DMS153 (cell line): ENCODE data around the gene TBC1D5.
"Not testable (repeated sequence)": the region's sequence is repeated elsewhere in the genome, so short reads cannot be mapped to it uniquely, and the experiment has no call there.

Experiments
- DNase-seq: peaks from one replicate; lab custom pipeline; 2025; lab: John Stamatoyannopoulos, UW

The TBC1D5 gene

DNA sequence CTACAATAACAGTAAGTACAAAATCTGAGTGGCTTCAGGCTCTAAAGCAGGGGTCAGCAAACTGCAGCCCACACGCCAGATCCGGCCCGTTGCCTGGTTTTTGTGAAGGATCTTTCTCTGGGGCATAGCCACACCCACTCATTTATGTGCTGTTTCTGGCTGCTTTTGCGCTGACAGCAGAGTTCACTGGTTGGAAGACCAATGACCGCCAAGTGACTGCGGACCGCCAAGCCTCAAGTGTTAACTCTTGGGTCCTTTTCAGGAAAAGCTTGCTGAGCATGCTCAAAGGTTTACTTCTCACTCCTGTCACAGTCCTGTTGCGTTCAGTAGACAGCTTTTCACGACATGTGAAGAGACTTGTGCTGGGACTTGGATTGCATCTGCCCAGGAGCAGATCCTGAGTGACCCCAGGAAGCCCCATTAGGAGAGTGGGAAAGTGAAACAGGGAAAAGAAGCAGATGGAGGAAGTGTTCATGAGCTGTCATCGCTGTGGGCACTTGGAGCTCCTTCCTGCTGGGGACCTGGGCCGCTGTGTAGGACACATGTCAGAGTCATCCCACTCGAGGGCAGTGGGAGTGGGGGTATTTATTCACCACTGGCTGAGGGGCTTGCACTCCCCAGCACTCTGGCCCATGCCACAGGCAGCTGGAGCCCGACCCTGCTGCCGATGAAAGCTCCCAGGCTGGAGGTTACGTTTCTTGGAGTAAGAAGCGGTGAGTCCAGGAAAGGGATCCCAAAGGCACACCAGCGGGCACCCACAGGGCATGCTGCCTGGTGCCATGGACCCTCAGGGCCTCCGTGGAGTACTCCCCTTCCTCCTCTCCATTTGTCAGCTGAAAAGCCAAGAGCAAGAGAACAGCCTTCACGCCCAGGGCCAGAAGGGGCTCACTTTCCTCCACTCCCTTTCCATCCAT is 608.5 kb downstream of the TBC1D5 start:
- DNase-seq: no peak

DNA sequence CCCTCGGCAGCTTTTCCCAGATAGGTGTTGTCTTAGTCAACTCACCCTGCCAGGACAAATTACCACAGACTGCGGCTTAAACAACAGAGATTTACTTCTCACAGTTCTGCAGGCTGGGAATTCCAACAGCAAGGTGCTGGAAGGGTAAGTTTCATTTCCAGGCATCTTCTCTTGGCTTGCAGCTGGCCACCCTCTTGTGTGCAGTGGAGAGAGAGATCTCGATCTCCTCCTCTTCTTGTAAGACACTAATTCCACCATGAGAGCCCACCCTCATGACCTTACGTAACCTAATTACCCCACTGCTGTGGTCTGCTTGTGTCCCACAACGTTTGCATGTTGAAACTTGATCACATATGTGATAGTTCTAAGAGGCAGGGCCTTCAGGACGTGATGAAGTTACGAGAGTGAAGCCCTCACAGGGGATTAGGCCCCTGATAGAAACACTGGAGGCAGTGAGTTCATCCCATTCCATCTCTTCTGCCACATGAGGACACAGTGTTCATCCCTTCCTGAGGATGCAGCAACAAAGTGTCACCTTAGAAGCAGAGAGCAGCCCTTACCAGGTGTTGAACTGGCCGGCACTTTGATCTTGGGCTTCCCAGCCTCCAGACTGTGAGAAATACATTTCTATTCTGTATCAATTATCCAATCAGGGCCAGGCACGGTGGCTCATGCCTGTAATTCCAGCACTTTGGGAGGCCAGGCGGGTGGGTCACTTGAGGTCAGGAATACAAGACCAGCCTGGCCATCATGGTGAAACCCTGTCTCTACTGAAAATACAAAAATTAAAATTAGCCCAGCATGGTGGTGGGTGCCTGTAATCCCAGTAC is 609.9 kb downstream of the TBC1D5 start:
- no peak for DNase-seq

DNA sequence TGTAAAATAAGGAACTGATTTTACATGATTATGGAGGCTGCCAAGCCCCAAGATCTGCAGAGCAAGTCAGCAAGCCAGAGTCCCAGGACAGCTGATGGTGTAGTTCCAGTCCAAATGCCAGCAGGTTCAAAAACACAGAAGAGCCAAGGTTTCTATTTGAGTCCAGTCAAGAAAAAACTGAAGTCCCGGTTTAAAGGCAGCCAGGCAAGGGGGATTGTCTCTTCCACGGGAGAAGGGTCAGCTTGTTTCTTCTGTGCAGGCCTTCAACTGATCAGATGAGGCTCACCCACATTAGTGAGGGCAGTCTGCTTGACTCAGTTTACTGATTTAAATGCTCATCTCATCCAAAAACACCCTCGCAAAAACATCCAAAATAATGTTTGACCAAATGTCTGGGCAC is 611.5 kb downstream of the TBC1D5 start:
- DNase-seq: no peak

DNA sequence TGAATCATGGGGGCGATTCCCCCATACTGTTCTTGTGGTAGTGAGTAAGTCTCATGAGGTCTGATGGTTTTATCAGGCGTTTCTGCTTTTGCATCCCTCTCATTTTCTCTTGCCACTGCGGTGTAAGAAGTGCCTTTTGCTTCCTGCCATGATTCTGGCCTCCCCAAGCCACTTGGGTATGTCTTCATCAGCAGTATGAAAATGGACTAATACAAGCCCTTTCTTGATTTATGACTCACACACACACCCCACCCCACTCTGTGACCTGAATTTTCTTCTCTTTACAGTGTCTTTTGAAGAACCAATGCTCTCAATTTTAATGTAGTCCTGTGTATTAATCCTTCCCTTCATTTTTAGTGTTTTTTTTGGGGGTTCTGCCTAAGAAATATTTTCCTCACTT is 612.9 kb downstream of the TBC1D5 start:
- no peak for DNase-seq

DNA sequence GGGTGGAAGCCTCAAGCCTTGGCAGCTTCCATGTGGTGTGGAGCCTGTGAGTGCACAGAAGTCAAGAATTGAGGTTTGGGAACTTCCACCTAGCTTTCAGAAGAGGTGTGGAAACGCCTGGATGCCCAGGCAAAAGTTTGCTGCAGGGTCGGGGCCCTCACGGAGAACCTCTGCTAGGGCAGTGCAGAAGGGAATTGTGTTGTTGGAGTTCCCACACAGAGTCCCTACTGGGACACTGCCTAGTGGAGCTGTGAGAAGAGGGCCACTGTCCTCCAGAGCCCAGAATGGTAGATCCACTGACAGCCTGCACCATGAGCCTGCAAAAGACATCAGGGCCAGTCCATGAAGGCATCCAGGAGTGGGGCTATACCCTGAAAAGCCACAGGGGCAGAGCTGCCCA is 613.8 kb downstream of the TBC1D5 start:
- not testable (repeated sequence) for DNase-seq

DNA sequence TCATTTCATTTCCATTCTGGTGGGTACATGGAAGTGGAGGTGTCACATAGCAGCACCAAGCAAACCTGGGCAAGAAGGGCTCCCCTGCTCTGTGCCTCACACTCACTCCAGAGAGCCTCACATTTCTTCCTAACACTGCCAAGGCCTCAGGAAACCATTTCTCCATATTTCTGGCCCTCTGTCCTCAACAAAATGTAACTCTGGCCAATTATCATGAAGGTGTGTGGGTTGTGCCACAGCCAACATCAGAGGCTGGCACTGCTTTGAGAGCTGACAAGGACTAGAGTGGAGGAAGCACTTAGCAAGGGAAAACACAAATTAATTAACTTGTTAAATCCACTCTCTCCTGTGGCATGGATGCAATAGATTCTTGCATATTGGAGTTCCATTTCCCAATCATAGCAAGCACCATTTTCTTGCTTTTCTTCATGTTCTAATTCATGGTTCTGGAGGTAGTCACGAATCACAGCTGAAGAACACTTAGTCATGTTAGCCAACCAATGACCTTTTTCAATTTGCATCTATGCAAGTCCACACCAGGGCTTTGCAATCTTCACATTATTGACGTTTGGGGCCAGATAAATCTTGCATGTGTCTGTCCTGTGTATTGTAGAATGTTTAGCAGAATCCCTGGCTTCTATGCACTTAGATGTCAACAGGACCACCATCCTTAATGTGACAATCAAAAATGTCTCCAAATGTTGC is 616.5 kb downstream of the TBC1D5 start:
- no peak for DNase-seq

DNA sequence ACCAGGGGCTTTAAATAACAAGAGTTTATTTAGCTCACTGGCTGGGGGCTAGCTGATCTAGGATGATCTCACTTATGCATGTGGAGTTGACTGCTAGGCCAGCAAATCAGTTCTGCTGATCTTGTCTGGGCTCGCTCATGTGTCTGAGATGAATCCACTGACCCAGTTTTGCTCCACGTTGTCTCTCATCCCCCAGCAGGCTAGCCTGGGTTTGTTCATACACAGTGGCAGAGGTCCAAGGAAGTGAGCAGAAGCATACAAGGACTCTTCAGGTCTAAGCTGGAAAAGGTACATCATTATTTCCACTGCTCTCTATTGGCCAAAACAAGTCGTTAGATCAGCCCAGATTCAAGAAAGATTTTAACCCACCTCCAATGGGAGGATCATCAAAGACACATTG is 619.7 kb downstream of the TBC1D5 start:
- no peak for DNase-seq

DNA sequence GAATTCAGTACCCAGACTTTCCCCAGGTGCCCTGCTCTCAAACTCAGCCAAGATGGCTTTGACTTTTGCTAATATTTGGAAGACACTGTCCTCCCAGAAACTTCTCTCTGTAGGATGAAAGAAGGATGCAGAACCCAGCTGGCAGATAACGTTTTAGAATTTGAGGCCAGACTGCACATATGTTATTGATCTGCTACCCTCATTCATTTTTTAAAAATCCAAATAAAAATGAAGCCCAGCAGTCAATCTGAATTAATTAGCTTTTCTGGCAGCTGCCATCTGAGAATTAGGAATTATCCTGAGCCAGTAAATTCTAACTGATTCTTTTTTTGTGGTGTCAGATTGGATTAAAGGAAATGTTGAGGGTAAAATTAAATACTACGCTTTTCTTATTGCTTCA is 621.1 kb downstream of the TBC1D5 start:
- DNase-seq: no peak

DNA sequence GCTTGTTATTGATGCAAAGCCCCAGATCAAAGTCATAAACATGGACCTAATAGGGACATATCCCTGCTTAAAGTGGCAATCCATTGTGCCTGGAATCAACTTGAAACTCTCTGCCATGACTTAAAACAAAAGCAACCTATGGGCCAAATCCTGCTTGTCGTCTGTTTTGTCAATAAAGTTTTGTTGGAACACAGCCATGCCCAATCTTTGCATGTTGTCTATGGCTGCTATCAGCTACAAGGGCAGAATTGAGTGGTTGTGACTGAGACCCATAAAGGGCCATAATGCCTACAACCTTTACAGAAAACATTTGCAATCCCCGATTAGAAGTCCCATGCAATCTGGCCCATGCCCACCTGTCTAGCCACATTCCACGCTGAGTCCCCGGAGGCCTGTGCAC is 622.3 kb downstream of the TBC1D5 start:
- no peak for DNase-seq

DNA sequence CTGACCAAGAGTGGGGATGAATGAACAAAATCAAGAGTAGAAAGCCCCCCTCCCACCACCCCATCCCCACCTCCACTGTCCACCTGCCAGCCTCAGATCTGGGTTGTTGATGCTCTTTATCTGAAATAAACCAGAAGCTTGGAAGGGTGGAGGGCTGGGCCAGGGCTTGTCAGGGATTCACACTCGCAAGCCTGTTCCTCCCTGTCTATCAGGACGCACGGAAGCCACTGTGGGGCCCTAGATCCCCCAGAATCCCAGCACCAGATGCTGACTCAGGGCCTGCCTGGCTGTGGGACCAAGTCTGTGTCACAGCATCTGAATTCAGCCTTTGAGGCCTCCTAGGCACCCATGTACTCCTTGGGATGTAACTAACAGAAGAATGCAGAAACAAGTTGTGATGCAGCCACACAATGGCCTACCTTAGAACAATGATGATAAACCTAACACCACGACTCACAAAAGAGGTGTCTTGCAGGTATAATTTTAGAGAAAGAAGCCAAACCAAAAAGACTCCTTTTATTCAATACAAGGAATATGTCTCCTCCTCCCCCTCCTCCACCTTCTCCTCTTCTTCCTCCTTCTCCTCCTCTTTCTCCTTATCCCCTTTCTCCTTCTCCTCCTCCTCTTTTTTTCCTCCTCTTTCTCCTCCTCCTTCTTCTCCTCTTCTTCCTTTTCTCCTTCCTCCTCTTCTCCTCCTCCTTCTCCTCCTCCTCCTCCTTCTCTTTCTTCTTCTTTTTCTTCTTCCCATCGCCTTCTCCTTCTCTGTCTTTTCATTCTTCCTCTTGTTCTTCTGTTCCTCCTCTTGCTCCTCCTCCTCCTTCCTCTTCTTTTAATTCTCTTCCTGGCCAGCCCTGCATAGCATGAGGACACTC is 623.0 kb downstream of the TBC1D5 start:
- no peak for DNase-seq

DNA sequence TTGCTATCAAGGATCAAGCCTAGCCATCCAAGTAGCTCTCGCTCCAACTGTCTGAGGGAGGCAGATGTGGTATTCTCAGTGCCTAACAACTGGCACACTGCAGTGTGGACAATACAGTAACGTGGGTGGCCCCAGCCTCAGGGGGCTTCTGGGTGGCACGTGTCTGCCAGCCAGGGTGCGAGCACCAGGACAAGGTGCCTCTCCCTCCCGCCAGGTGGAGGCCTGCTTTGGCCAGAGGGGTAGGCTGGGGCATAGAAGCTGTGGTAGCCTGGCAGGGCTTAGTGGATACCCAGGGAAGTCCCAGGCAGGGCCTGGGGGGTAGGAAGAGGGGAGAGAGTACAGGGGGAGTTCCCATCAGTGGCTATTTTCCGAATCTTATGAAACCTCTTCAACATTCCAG is 623.7 kb downstream of the TBC1D5 start:
- DNase-seq: no peak

DNA sequence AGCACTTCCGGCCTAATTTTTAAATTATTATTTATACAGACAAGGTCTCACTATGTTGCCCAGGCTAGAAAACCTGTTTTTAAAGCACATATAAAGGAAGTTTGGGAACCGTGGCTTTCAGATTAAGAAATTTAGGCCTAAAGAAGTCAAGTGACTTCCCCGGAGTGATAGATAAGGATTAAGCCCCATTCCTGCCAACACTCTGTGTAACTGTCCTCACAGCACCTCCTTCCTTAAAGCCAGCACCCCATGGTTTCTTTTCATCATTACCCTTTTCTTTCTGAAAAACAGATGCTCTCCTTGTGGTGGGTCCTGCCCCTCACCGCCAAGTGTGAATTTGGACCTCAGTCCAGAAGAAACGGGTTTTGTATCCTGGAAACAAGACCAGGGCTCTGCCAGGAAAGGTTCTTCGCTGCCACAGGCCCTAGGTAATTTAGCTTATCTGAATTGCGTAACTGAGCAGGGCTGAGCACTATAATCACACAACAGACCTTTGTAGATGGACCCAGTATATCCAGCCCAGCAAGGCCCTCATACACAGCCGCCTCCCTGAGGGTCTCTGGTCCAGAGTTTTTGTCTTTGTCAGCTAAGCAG is 626.3 kb downstream of the TBC1D5 start:
- no peak for DNase-seq

DNA sequence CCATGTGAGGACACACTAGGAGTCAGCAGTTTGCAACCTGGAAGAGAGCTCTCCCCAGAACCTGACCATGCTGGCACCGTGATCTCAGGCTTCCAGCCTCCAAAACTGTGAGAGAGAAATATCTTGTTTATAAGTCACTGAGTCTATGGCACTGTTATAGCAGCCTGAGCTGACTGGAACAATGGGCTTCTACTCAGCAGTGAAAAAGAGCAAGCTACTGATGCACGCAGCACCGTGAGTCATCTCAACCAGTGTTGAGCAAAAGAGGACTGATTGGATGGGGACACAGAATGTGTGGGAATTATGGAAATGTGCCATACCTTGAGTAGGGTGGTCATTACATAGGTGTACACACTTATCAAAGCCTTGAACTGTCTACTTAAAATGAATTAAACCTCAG is 627.2 kb downstream of the TBC1D5 start:
- no peak for DNase-seq

DNA sequence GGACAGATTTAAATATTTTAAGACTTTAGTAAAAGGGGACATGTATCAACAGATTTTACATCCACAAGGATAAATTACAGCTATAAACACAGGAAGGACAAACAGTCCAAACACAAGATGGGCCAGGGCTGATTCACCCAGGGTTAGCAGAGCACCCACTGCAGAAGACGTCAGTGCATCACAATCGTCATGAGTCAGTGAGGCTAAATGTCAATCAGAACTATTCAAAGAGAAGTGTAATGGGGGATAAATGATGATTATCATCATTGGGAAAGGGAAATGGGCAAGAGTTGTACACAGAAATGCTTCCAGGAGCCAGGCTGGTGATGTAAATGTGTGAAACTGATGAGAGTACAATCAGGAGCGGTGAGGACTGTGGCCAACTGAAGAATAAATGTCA is 630.8 kb downstream of the TBC1D5 start:
- DNase-seq: no peak

DNA sequence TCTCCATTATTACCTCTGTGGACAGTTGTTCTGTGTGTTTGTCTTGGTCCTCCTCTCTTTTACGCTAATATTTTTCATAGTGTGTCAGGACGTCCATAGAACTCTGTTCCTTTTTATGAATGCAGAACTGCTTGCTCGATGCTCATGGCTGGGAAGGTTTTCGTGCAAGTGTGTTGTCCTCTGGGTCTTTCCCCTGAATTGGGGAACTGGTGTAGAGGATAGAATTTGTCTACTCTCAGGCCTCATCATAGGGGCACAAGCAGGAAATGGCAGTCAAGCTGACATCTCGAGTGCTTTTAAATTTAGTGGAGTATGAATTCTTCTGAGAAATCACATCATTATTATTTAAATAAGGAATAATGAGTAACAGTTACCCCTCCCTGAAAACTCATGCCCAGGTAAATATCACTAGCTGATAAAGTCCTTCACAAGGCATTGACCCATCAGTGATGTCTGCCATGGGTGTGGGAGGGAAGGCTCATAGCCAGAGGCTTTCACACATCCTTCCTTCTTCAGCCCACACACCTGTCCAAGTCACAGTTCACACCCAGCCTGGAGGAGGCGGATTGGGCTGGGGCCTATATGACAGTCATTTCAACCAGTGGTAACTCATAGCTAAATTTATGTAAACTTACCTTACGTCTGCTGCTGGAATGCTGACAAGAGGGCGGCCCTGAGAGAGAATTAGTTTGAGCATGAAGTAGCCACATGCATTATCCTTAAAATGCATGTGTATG is 631.6 kb downstream of the TBC1D5 start:
- no peak for DNase-seq
